Measurements from ENCODE around the gene WNT6. TPM values are rescaled to one million over a fixed set of nuclear protein-coding genes. Genes with fewer than 3 reads are reported as not detected.

The WNT6 gene
- total RNA-seq, 1 experiment from 2014 or later, result 0.33 TPM

DNA sequence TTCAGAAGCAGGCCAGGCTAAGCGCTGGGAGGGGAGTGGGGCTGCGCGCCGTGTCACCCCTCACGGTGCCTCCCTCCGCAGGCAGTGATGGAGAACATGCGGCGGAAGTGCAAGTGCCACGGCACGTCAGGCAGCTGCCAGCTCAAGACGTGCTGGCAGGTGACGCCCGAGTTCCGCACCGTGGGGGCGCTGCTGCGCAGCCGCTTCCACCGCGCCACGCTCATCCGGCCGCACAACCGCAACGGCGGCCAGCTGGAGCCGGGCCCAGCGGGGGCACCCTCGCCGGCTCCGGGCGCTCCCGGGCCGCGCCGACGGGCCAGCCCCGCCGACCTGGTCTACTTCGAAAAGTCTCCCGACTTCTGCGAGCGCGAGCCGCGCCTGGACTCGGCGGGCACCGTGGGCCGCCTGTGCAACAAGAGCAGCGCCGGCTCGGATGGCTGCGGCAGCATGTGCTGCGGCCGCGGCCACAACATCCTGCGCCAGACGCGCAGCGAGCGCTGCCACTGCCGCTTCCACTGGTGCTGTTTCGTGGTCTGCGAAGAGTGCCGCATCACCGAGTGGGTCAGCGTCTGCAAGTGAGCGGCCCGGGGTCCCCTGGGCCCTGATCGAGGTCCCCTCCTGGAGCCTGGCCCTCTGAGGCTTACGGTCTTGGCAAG lies 33.2 kb downstream of the WNT6 start:
- peaks cover 40% of the 10 kb centered on the region for H3F3A ChIP-seq (ENCODE audit: insufficient read depth, low read depth)
- CTCF ChIA-PET, result interaction anchor here (0.7 to 1.9 kb wide), 3 partner anchors 10 to 110 kb away, joined by 3 to 8 read pairs (median 6); no protein-coding TSS in a partner anchor
- no peaks in the 10 kb centered on the region for H3K79me2 ChIP-seq (ENCODE audit: low read depth)
- intact Hi-C loops (cut with micrococcal nuclease; ENCODE audit: unreplicated experiment), result loop anchor here (10.0 kb wide), 1 partner anchor 382 kb away; the partner anchor contains the start of gene DNAJB2
- H4K20me1 ChIP-seq (ENCODE audit: insufficient read depth), result no peaks in the 10 kb centered on the region
- H3K27me3 ChIP-seq (ENCODE audit: insufficient read depth, low read depth), result no peaks in the 10 kb centered on the region
- no peak overlapping the region for H3K27ac ChIP-seq
- H3K9me2 ChIP-seq (ENCODE audit: insufficient read depth), result no peaks in the 10 kb centered on the region
- H2AFZ ChIP-seq, result 0 out of 2 replicates have a peak overlapping the region, but pooled peaks have one; percentile 52
- peak overlapping the region; percentile 87 for H3K4me2 ChIP-seq
- peak overlapping the region; percentile 53 for H3K4me3 ChIP-seq
- H3K4me1 ChIP-seq (replicated peaks; ENCODE audit: insufficient read depth), result peaks cover 49% of the 10 kb centered on the region
- H3K36me3 ChIP-seq (ENCODE audit: low read depth), result no peaks in the 10 kb centered on the region
- POLR2A ChIA-PET (ENCODE audit: unreplicated experiment), result interaction anchor here (0.6 to 0.7 kb wide), 2 partner anchors 241 to 512 kb away, joined by 4 to 5 read pairs; no protein-coding TSS in a partner anchor
- TF ChIP-seq EZH2 (IDR thresholded peaks at IDR 0.05; ENCODE audit: low read depth) (no peak), CTCF (conservative IDR thresholded peaks at IDR 0.05) (peak; percentile 22; the same call in 1 of the 2 replicates)
- DNase-seq, result peak in 1 of 2 experiments; percentile 74
- no TSS peak for BruUV-seq (replicated peaks)
- H3K9me3 ChIP-seq (ENCODE audit: insufficient read depth, low read depth), result no peaks in the 10 kb centered on the region

- Histone ChIP-seq H3K9me3 (ENCODE audit: insufficient read depth, low read depth) (no peaks in the 10 kb centered on the region), H3K27ac (peak overlapping the region; percentile 87), H3K79me2 (ENCODE audit: low read depth) (no peaks in the 10 kb centered on the region), H4K20me1 (ENCODE audit: insufficient read depth) (no peaks in the 10 kb centered on the region), H3F3A (ENCODE audit: insufficient read depth, low read depth) (peaks cover 41% of the 10 kb centered on the region), H3K36me3 (ENCODE audit: low read depth) (no peaks in the 10 kb centered on the region), H3K4me3 (peak overlapping the region; percentile 53), H3K9me2 (ENCODE audit: insufficient read depth) (no peaks in the 10 kb centered on the region), H2AFZ (0 out of 2 replicates have a peak overlapping the region, but pooled peaks have one; percentile 52), H3K4me2 (peak overlapping the region; percentile 87), H3K4me1 (replicated peaks; ENCODE audit: insufficient read depth) (peaks cover 52% of the 10 kb centered on the region), H3K27me3 (ENCODE audit: insufficient read depth, low read depth) (no peaks in the 10 kb centered on the region)
- intact Hi-C loops (cut with micrococcal nuclease; ENCODE audit: unreplicated experiment), result loop anchor here (2.0 to 10.0 kb wide), 2 partner anchors 381 to 595 kb away; partner anchors contain the start of gene DNAJB2
- no TSS peak for BruUV-seq (replicated peaks)
- CTCF ChIA-PET, result interaction anchor here (1.5 kb wide), 1 partner anchor 17 kb away, joined by 5 read pairs; no protein-coding TSS in a partner anchor
- POLR2A ChIA-PET (ENCODE audit: unreplicated experiment), result interaction anchor here (0.6 to 1.4 kb wide), 6 partner anchors 12 to 602 kb away, joined by 3 to 8 read pairs (median 4); no protein-coding TSS in a partner anchor
- no peak for DNase-seq
- TF ChIP-seq CTCF (conservative IDR thresholded peaks at IDR 0.05), result no peak
- no peak for TF ChIP-seq EZH2 (IDR thresholded peaks at IDR 0.05; ENCODE audit: low read depth)
Measured at GRCh38 chr2:218893349-218894150, 33.9 kb downstream of the WNT6 start.

All from PC-9 (cell line).